Activated effector memory CD4-positive, alpha-beta T cell treated with Interleukin-2 at 50 U/mL for 16 hours (primary cell): ENCODE results near the gene LVRN.

ENCODE experiments used
- DNase-seq: peaks from one replicate; pipeline ENCODE4 v3.0.0-alpha.2; 2020

Gene LVRN

DNA sequence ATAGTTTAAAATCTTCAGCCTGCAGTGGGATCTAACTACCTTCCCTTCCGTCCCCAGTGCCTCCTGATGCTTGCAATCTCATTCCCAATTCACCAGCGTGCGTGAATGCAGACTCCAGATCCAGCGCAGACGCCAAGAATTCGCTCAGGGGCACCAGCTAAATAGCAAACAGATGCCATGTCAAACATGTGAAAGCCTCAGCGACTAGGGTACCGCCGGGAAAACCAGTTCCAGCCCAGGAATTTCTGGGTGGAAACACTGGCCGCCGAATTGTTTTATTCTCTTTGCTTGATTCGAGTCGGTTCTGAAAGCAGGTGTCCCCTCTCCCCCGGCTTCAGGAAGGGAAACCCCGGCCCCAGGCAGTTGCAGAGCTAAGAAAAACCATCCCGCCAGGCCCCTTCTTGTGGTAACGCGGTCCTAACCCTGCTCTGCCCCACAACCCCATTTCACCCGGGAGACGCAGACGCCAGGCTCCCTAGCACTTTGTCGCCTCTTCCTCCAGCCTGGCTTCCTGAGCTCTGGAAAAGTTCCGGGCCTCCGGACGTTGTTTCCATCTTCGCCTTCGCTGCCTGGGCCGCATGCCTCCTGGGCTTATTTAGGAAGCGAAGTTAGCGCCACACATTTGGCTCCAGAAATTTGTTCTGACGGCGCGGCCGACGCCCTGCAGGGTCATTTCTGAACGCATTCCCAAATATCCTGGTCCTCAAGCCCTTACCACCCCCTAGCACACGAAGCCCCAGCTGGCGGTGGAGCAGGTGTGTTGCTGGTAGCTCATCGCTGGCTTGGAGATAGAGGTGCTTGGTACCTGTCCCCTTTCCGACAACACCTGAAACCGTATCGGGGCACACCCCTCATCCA lies 665 bp upstream of the LVRN start:
- DNase-seq, result no peak

DNA sequence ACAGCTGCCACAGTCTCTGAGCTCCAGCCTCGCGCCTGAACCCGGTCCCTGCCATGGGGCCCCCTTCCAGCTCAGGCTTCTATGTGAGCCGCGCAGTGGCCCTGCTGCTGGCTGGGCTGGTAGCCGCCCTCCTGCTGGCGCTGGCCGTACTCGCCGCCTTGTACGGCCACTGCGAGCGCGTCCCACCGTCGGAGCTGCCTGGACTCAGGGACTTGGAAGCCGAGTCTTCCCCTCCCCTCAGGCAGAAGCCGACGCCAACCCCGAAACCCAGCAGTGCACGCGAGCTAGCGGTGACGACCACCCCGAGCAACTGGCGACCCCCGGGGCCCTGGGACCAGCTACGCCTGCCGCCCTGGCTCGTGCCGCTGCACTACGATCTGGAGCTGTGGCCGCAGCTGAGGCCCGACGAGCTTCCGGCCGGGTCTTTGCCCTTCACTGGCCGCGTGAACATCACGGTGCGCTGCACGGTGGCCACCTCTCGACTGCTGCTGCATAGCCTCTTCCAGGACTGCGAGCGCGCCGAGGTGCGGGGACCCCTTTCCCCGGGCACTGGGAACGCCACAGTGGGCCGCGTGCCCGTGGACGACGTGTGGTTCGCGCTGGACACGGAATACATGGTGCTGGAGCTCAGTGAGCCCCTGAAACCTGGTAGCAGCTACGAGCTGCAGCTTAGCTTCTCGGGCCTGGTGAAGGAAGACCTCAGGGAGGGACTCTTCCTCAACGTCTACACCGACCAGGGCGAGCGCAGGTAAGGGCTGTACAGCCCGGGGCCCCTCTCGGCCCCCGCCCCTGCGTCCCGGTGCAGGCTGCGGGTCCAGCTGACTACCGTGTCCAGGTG lies 509 bp downstream of the LVRN start:
- no peak for DNase-seq

DNA sequence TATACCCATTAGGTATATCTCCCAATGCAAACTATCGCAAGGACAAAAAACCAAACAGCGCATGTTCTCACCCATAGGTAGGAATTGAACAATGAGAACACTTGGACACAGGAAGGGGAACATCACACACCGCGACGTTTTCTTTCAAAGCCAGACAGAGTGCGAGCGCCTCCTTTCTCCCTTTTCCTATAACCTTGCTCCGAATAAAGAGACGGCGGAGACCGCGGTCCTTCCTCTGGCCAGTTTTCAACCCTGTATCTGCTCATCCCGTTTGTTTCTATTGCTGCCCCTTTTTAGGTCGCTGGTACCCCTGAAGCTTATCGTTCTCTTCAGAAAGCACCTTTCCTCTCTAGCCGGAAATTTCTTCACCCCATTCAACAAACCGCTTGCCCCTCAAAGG lies 1.3 kb downstream of the LVRN start:
- no peak for DNase-seq

DNA sequence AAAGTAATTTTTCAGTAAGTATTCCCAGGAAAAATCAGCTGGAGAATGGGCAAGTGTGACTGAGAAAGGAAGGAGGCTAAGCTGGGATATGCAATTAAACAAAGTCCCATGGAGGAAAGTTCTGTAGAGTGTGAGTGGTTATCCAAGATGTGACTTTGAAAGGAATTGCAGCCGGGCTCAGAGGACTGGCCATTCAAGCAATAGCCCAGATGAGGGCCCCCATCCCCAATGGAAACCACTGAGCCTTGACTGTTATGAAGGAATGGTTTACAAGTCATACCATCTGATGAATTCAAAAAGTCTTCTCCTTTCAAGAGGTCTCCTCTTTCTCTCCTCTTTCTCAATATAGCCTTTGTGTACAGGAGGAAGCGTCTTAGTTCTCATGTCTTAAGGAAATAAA lies 6.5 kb downstream of the LVRN start:
- no peak for DNase-seq

DNA sequence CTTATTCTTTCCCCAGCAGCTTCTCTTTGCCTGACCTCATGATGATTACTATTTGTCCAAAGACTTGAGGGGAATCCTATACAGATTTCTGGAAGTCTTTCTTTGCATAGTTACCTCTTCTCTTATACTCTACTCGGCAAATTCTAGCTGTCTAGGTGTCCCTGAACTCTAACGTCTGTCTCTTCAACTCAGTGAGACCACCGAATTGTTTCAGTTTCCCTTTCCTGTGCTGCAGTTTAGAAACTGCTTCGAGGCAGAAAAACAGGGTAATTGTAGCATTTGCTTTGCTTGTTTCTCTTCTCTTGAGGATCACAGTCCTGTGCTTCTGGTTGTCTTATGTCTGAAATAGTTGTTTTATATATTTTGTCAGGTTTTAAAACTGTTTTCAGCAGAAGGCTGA lies 14.8 kb downstream of the LVRN start:
- DNase-seq, result no peak

DNA sequence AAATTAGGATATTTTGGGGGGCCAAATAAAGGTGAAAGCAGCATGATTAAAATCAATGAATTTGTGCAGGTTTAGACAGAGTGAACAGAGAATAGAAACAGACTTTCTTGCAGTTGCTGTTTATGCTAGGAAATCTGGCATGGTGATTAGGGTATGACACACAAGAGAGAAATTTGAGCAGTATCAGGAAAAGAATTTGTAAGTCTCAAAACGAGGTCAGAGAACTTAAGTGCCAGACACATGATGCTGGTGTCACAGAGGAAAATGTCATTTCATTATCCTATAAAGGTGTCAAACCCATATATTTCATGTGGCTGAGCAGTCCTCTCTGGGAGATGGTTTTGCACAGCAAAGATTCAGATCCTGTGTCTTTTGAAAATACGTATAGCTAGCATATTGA lies 15.7 kb downstream of the LVRN start:
- DNase-seq, result no peak

DNA sequence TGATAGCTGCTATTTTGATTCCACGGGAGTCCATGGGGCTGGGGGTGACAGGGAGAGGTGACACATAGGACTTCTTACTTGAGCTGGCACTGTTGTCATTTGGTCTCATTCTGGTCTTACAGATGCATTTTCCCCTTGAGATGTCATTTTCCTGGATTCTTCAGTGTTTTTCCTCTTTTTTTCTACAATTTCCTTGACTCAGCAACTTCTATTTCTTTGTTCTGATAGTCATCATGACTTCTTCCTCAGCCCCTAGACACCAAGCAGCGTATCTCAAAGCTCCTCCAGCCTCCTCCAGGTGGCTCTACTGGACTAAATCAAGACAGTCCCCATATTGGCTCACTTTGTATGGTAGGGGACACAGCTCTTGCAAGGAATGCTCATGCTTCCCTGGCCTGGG lies 16.5 kb downstream of the LVRN start:
- no peak for DNase-seq

DNA sequence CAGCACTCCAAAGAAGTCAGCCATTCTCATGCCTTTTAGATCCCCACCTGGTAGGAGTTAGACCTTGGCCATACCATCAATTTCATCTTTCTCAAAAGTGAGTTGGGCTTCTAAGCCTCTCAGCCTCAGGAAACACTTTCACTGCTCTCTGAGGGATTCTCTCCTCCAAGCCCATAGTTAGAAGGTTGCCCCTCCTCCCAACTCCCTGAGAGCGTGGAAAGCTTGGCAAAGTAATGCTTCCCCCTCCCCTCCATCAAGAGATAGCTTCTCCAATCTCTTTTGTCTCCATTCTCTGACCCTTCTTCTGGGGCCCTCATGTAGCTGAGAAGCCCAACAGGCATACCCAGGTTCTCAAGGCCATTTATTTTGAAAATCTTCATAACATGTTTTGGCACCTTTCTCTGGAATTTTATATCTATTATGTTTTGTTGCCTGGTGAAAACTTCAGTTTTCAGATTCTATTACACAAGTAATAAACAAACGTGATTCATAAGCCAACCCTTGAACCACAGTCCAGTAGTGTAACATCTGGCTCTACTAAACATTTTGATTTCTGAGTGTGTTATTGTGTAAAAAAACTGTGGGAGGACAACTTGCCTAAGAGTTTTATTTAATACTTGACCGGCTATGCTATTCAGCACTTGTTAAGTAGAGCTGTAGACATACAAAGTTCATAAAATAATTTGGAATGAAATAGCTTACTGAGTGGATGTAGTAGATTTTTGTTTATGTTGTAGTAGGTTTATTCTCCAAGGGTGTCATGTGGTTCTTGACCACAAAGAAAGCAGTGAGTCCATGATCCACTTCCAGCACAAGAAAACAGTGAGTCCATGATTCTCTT lies 17.1 kb downstream of the LVRN start:
- no peak for DNase-seq

DNA sequence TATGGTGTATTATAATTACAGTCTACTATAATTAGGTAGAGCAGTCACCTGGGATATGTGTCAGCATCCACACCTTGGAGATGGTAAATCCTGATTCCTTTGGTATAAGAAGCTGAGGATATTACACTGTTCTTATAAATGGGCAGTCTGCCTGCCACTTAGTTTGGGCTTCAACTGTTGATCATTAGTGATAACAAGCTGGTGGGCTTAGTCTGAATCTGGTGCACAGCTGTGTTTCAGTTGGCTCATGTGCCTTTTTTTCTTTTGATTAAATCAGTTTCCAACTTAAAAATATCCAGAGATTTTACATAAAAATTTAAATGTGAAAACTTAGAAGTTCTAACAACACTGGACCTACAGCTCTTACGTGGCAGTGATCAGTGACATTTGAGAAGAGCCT lies 21.2 kb downstream of the LVRN start:
- no peak for DNase-seq

DNA sequence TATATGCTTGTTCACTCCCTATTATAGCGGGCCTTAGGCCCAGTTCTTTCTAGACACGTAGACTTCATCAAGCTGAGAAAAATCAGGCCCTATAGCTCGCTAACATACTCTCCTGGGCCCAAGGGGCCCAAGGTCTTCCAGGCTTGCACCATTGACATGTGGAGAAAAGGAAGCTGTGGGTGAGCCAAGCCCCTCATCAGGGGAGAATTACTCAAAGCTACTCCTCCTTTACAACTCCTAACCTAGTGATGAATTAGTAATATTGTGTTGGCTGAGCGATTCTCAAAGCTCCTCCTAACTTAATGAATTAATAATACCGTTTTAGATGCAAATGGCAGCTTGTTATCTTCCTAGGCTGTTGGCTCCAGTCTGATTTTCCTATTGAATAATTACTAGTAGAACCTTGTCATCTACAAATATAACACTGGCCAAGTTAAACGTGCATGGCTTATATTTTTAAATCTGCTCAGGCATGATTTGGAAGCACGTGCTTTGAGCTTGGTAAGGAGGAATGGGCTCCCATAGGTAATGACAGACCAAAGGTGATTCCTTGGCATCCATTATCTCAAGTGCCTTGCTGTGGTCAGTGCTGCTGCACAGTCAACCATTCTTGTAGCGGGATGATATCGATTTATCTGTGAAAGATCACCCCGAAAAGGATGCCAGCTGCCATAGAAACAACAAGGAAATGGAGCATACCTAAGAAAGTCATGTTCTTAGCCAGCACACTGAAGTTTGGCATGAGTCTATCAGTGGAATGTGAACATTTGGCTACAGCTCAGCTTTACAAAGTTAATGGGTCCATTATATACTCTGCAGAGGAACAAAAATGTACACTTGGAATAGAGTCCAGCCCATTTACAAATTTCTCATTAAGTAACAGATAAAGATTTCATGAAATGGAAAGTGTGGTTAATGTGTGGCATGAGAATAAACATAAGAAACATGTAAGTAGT lies 23.8 kb downstream of the LVRN start:
- DNase-seq, result no peak

DNA sequence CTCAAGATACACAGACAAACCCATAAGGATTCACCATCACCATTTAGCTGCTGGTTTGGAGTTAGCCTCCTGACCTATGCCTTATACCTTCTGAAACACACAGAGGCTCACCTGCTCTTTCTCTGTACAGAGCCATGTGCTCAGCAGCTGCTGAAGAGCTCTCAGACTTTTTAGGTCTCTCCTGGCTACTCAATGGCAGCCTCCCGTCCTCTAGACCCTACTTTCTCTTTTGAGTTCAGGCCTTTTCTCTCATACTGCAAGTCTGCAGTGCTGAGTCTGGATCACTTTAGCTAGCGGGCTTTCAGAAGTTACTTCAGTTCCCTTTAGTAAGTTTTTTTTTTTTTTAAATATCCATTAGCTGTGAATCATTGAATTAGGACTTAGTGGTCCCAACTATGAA lies 25.7 kb downstream of the LVRN start:
- DNase-seq, result no peak

DNA sequence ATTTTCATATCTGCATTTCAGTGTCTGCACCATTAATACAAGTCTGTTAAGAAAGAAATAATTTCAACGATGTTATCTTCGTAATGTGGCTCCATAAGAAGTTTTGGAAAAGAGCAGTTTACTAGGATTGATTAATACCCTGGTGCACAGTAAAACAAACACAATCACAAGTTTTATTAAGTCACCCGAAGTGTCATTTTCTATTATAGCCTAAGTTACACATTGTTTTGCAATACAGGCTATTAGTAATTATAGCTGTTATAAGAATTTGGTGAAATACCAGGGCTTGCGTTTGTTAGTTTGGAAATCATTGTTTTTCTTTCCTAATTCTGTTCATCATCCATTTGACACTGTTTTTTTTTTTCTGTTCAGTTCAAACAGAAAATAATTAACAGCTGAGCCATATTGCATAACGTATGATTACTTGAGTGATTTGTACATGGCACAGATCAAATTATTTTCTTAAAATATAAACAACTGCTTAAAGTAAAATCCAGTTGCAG lies 30.6 kb downstream of the LVRN start:
- no peak for DNase-seq

DNA sequence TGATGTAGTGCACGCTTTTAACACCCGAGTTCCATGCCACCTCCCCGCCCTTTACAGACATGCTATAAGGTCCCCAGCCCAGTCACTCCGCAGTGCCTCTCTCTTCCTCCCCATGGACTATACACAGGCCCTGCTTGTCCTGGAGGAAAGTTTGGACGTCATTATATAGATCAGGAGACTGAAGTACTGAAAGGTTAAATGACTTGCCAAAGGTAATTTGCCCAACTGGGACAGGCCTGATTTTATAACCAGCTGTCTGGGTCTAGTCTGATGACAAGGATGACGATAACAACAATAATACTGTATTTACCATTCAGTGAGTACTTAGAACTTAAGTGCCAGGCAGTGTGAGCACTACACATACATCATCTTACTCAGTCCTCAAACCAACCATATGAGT lies 33.1 kb downstream of the LVRN start:
- DNase-seq, result no peak

DNA sequence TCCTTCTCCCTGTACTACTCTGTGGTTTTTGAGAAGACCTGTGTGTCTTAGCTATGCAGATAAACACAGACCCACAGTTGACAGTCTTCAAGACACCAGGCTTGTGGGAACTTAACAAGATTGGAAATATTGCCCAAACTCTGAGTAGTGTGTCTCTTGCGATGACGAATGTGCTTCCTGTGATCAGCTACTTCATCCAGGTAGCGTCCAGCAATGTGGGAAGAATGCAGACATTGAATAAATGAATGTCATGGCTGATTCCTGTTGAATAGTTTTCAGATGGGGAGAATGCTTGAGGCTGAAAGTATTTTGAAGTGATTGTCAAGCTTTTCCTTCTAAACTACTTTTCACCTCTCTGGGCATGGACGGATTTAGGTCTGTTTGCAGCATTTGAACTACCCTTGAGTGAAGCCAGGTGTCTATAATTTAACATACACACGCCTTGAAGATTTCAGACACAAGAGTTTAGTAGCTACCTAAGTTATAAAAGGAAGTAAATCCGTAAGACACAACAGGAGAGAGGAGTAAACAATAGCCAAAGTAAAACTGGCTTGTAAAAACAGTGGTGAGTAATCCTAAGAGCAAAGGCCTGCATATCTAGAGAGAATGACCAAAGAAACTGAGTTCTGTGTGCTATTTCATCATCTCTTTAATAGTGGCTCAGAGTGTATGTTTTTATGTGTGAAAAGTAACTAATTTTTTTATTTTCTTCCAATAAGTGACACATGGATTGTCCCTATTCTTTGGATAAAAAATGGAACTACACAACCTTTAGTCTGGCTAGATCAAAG lies 40.0 kb downstream of the LVRN start:
- DNase-seq, result no peak

DNA sequence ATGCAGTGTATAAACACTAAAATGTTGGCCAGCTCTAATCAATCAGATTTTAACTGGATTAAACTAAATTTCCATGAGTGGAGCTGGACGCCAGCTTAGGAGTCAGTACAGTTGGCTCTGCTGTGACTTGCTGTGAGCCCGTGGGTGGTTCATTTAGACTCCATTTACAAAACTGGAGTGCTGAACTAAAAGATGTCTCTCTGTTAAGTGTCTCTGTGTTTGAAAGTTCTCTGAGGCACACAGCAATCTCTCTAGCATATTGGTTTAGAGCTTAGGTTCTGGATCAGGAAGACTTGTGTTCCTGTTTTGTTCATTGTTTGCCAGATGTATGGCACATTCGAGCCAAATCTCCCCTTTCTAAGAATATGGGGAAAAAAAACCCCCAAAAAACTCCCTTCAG lies 42.0 kb downstream of the LVRN start:
- no peak for DNase-seq

DNA sequence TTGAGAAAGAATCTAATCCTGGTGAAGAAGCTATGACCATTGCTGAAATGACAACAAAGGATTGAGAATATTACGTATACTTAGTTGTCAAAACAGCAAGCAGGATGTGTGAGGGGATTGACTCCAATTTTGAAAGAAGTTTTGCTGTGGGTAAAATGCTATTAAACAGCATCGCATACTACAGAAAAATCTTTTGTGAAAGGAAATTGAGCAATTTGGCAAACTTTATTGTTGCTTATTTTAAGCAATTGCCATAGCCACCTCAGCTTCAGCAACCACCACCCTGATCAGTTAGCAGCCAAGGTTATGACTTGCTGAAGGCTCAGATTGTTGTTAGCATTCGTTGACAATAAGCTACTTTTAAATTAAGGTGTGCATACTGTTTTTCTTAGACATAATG lies 47.5 kb downstream of the LVRN start:
- no peak for DNase-seq

DNA sequence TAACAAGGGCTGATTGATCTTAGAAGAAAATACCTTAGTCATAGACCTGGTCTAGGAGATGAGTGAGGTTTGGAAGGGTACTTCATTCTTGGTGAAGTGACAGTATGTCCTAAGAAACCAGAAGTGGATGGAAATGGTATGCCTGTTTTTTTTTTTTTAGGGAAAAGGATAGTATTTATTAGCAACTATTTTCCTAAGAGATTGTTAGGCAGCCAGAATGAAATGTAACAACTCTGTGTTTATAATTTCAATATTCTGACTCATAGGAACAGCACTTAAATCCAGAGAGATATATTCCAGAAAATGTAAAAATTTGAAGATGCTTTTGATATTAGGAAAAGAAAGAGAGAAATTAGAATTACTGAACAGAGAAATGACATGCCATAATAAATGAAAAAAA lies 48.8 kb downstream of the LVRN start:
- no peak for DNase-seq

DNA sequence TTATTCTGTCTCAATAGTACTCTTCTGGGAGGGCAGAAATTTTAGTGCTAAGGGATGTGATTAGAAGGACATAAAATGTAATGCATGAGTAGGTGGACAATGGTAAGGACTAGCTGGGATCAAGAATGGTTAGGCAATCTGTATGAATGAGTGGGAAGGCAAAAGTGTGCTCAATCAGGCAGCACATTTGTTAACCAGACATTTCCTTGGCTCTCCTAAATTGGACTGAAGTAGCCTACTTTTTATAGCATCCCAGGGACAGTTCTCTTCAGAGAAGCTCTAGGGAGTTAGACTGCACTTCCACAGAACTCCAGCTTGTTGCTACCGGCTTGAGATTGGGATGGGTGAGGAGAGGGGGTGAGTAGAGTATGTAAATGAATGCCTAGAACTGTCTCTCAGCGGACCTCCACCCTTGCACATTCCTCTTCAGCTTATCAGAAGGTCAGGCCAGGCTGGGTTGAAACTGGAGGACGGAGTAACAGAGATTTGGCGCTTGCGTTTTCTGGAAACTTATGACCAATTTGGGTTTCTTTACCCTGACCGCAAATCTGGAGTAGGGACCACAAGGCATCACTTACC lies 51.0 kb downstream of the LVRN start:
- no peak for DNase-seq

DNA sequence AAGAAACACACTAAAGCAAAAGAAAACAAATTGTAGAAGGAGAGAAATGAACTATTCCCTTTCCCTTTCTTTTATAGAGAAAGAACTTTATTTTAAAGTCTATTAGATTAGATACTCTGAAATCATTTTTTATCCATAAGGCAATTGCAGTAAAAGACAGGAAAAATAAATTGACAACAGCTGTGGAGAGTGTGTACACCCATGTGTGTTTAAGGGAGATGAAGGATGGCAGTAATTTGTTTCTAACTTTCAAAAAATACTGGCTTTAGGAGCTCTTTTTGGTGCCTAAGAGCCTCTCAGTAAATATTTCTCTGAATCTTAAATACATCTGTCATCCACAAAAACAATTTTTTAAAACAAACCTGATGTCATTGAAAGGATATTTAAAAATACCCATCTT lies 51.7 kb downstream of the LVRN start:
- no peak for DNase-seq

DNA sequence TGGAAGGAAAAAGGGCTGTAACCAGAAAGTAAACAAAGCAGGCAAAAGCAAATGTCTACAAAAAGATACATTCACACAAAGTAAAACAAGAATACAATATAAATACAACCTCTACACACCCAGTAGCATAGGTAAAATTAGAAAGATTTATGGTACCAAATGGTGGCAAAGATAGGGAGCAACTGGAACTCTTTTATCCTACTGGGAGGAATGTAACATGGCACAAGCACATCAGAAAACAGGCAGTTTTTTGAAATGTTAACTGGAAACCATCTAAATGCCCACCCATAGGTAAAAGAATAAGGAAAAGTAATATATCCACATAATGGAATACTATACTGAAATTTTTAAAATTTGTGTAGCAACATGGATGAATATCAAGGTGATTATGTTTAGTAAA lies 61.3 kb downstream of the LVRN start:
- no peak for DNase-seq

DNA sequence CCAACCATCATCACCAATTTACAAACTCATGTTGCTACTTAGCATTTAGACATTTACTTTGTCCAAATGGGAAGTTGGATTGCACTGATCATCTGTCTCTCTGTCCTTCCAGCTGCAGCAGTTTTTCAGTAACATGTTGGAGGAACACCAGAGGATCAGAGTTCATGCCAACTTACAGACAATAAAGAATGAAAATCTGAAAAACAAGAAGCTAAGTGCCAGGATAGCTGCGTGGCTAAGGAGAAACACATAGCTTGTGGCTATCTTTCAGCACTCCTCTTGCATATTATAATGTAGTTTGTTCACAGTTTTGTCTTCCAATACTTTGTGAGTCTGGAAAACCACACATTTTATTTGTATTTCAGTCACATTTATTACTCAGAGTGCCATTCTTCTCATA lies 63.6 kb downstream of the LVRN start:
- no peak for DNase-seq
